Measurements from ENCODE around the gene TADA2B. TPM values are rescaled to one million over a fixed set of nuclear protein-coding genes. Genes with fewer than 3 reads are reported as not detected.

TADA2B gene
- total and polyA plus RNA-seq, 12 donors: 15.4 to 40.8 (median 30.0) TPM

GRCh38 chr4:7049739-7050138 lies 6.6 kb downstream of the TADA2B start:
- peaks cover 0 to 38% (median 8%) of the 10 kb centered on the region in 9 donors for H3K36me3 ChIP-seq
- TF ChIP-seq CTCF (IDR thresholded peaks at IDR 0.05): no peak
- peaks cover 20 to 87% (median 76%) of the 10 kb centered on the region in 9 donors for H3K4me1 ChIP-seq
- H3K27me3 ChIP-seq: no peaks in the 10 kb centered on the region
- 65 to 77% methylated on average over 11 of the region's 11 CpGs for WGBS, 2 donors
- ATAC-seq: peak in 1 of 8 donors; percentile 7
- intact Hi-C loops (cut with DNase I): loop anchor here in 4 of 10 donors (10.0 kb wide), 2 partner anchors 65 to 335 kb away; partner anchors contain the start of gene BLOC1S4 (in 2 of the 4)
- no peak for DNase-seq
- H3K27ac ChIP-seq: peak overlapping the region in 2 of 10 donors; percentile 21 to 55
- H3K4me3 ChIP-seq: no peak overlapping the region
- H3K9me3 ChIP-seq: no peaks in the 10 kb centered on the region

- no peaks in the 10 kb centered on the region for H3K9me3 ChIP-seq
- no peak overlapping the region for H3K4me3 ChIP-seq
- intact Hi-C loops (cut with DNase I): no loop called here
- no peaks in the 10 kb centered on the region for H3K27me3 ChIP-seq
- H3K36me3 ChIP-seq: peaks cover 0 to 46% (median 14%) of the 10 kb centered on the region in 9 donors
- DNase-seq: no peak
- H3K27ac ChIP-seq: peak overlapping the region in 2 of 10 donors; percentile 21 to 55
- peaks cover 14 to 78% (median 67%) of the 10 kb centered on the region in 9 donors for H3K4me1 ChIP-seq
- 65 to 75% methylated on average over 36 of the region's 36 CpGs for WGBS, 2 donors
- no peak for TF ChIP-seq CTCF (IDR thresholded peaks at IDR 0.05)
- ATAC-seq: peak in 6 of 8 donors; percentile 11 to 43 (median 24)
Observed at GRCh38 chr4:7050481-7051143, 7.4 kb downstream of the TADA2B start.

GRCh38 chr4:7051144-7051495 lies 7.9 kb downstream of the TADA2B start:
- ATAC-seq: no peak
- intact Hi-C loops (cut with DNase I): no loop called here
- H3K36me3 ChIP-seq: peaks cover 0 to 51% (median 18%) of the 10 kb centered on the region in 9 donors
- H3K4me1 ChIP-seq: peaks cover 9 to 73% (median 62%) of the 10 kb centered on the region in 9 donors
- WGBS, 2 donors: 87 to 93% methylated on average over 12 of the region's 12 CpGs
- peak overlapping the region in 1 of 10 donors; percentile 21 for H3K27ac ChIP-seq
- no peaks in the 10 kb centered on the region for H3K27me3 ChIP-seq
- TF ChIP-seq CTCF (IDR thresholded peaks at IDR 0.05): no peak
- H3K9me3 ChIP-seq: no peaks in the 10 kb centered on the region
- no peak for DNase-seq
- H3K4me3 ChIP-seq: no peak overlapping the region

DNA sequence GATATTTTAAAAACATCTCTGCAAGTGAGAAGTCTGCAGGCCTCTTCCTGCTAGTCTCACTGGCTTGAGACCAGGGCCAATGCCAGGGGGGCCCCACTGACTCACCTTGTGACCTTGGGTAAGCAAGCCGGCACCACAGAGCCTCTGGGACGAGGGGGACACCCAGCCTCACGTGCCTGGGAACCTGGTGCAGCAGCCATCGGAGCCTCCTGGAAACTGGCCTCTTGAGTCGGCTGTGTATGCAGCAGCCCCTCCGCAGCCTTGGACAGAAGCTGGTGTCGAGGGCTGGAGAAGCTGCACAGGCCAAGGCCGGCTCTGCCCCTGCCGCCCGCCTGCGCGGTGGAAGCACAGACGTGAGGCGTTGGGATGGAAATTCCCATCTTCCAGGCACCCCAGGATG lies 8.7 kb downstream of the TADA2B start:
- Histone ChIP-seq H3K27me3 (no peaks in the 10 kb centered on the region), H3K36me3 (peaks cover 0 to 59% (median 20%) of the 10 kb centered on the region in 9 donors), H3K27ac (peak overlapping the region in 3 of 10 donors; percentile 23 to 69 (median 61)), H3K4me1 (peaks cover 5 to 66% (median 54%) of the 10 kb centered on the region in 9 donors), H3K9me3 (no peaks in the 10 kb centered on the region), H3K4me3 (no peak overlapping the region)
- ATAC-seq (no peak), DNase-seq (no peak)
- intact Hi-C loops (cut with DNase I): no loop called here
- no peak for TF ChIP-seq CTCF (IDR thresholded peaks at IDR 0.05)
- WGBS, 2 donors: 77 to 82% methylated on average over 14 of the region's 14 CpGs

Data from heart right ventricle (tissue), 16 donors.